Measurements from ENCODE around the gene NTMT1.

The NTMT1 gene

DNA sequence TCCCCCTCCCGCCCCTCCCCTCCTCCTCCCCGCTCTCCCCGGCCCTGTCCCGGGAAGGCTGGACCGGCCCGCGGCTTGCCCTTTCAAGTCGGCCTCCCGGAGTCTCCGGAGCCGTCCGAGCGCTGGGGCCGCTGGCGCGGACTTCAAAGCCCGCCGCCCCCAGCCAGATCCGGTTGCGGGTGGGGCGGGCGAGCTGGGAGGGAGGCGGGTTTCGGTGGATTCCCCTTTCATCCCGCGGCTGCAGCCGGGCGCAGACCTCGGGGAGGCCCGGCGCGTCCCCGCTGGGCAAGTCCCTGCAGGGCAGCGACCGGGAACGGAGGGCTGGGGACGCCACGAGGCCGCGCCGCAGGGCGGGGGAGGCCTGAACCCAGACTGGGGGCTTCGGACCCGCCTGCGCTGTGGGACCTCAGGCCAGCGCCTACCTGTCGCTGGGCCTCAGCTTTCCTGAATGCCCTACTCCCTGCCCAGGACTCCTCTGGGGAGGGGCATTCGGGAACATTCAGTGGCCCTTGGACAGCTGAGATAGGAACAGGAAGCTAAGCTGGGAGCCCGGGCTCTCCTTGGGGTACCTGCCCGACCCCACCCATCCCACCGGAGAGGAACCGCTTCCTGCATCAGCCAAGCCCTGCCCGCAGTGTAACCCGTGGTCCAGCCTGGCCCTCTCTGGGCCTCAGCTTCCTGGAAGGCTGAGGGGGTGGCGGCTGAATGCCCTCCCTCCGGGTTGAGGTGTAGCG is 28.4 kb upstream of the NTMT1 start:
- ATAC-seq (ENCODE audit: low read depth) = peak; percentile 44
- Histone ChIP-seq H3K4me1 (ENCODE audit: insufficient read depth, poor library complexity, severe bottlenecking) (no peaks in the 10 kb centered on the region), H3K4me3 (ENCODE audit: severe bottlenecking) (peak overlapping the region; percentile 23)

DNA sequence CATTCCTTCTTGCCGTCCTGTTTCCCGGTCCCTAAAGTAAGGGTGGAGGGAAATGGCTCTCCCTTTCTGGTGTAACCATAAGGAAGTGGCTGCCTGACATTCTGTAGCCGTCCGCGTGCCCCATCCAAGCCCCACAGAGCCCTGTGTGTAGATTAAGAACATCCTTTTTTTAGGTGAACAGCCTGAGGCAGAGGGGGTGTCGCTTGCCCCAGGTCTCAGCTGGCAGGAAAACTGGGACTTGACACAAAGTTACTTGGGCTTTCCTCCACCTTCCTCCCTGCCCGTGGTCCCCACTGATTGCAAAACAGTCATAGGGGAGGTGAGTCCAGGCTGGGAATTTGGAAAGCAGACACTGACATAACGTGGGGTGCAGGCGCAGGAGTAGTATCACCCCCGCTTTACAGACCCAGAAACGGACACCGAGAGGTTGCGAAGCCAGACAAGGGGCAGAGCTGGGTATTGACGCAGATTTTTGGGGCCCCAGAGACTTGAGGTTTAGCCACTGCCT is 27.8 kb upstream of the NTMT1 start:
- Histone ChIP-seq H3K36me3 (ENCODE audit: low read depth) (no peaks in the 10 kb centered on the region), H3K9me3 (ENCODE audit: severe bottlenecking) (no peaks in the 10 kb centered on the region), H3K4me1 (ENCODE audit: insufficient read depth, poor library complexity, severe bottlenecking) (no peaks in the 10 kb centered on the region), H3K27me3 (ENCODE audit: insufficient read depth, poor library complexity, severe bottlenecking) (no peaks in the 10 kb centered on the region), H3K27ac (ENCODE audit: poor library complexity, severe bottlenecking) (no peak overlapping the region), H3K4me3 (ENCODE audit: severe bottlenecking) (no peak overlapping the region)
- ATAC-seq (ENCODE audit: low read depth) (no peak), DNase-seq (ENCODE audit: low spot score) (no peak)
- no peak for TF ChIP-seq CTCF (IDR thresholded peaks at IDR 0.05; ENCODE audit: poor library complexity, severe bottlenecking)

More for the DNA sequence above, 28.4 kb upstream of the NTMT1 start:
- Histone ChIP-seq H3K9me3 (ENCODE audit: severe bottlenecking) (no peaks in the 10 kb centered on the region), H3K36me3 (ENCODE audit: low read depth) (no peaks in the 10 kb centered on the region), H3K27ac (ENCODE audit: poor library complexity, severe bottlenecking) (no peak overlapping the region), H3K27me3 (ENCODE audit: insufficient read depth, poor library complexity, severe bottlenecking) (no peaks in the 10 kb centered on the region)
- DNase-seq (ENCODE audit: low spot score) = no peak
- TF ChIP-seq CTCF (IDR thresholded peaks at IDR 0.05; ENCODE audit: poor library complexity, severe bottlenecking) = no peak

DNA sequence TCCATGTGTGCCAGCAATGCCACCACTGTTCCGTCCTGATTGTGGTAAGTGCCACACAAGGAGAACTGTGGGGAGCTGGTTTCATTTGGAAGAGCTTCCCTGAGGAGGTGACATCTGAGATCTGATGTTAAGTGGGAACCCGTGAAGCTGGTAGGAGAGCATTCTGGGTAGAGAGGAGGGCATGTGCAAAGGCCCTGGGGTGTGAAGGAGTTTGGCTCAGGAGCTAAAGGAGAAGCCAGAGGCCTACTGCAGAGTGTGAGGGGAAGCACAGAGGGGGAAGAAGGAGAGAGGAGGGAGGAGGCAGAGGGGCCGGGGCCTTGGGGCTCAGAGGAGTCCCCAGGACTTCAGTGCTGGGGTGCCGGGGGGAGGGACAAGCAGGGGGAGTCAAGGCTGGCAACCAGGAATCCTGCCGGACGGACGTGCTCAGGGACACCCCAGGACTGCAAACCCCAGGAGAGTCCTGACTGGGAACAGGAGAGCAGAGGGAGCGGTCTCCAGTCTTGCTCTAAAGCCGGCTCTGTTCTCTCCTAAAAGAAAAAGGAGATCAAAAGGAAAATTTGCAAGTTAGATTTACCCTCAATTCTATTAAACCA is 24.8 kb upstream of the NTMT1 start:
- Histone ChIP-seq H3K4me1 (ENCODE audit: insufficient read depth, poor library complexity, severe bottlenecking) (no peaks in the 10 kb centered on the region), H3K27me3 (ENCODE audit: insufficient read depth, poor library complexity, severe bottlenecking) (no peaks in the 10 kb centered on the region), H3K4me3 (ENCODE audit: severe bottlenecking) (no peak overlapping the region), H3K9me3 (ENCODE audit: severe bottlenecking) (no peaks in the 10 kb centered on the region), H3K27ac (ENCODE audit: poor library complexity, severe bottlenecking) (no peak overlapping the region), H3K36me3 (ENCODE audit: low read depth) (no peaks in the 10 kb centered on the region)
- no peak for TF ChIP-seq CTCF (IDR thresholded peaks at IDR 0.05; ENCODE audit: poor library complexity, severe bottlenecking)
- no peak for DNase-seq (ENCODE audit: low spot score)
- no peak for ATAC-seq (ENCODE audit: low read depth)

DNA sequence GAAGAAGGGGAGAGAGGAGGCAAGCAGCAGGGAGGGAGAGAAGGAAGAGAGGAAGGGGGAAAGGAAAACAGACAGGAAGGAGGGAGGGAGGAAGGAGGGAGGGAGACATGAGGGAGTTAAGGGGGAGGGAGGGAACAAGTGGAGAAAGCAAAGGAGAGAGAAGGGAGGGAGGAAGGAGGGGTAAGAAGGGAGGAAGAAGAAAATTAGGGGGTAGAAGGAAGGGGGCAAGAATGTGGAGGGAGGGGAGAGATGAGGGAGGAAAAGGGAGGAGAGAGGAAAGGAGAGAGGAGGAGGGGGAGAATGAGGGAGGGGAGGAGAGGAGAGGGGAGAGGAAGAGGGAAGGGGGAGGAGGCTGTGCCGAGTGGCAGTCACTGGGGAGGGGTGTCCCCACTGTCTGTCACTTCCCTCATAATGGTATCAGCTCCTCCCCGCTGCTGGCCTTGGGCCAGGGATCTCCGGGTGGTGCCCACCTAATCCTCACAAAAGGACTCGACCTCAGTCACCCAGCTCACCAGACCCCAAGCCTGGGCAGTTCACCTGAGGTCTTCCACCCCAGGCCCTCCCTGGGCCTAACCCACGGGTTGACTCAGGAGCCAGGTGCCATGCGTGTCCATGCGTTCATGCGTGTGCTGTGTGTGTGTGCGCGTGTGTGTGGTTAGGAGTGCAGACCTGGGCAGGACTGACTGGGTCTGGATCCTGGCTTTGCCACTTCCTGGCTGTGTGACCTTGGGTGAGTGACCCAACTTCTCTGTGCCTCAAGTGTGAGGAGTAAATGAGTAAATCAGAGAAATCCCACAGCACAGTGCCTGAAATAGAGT is 23.2 kb upstream of the NTMT1 start:
- H3K9me3 ChIP-seq (ENCODE audit: severe bottlenecking) = no peaks in the 10 kb centered on the region
- peaks cover 6% of the 10 kb centered on the region for H3K4me1 ChIP-seq (ENCODE audit: insufficient read depth, poor library complexity, severe bottlenecking)
- H3K36me3 ChIP-seq (ENCODE audit: low read depth) = no peaks in the 10 kb centered on the region
- TF ChIP-seq CTCF (IDR thresholded peaks at IDR 0.05; ENCODE audit: poor library complexity, severe bottlenecking) = no peak
- H3K27me3 ChIP-seq (ENCODE audit: insufficient read depth, poor library complexity, severe bottlenecking) = no peaks in the 10 kb centered on the region
- no peak overlapping the region for H3K27ac ChIP-seq (ENCODE audit: poor library complexity, severe bottlenecking)
- DNase-seq (ENCODE audit: low spot score) = no peak
- ATAC-seq (ENCODE audit: low read depth) = no peak
- H3K4me3 ChIP-seq (ENCODE audit: severe bottlenecking) = no peak overlapping the region

All from RWPE2 (cell line).